Right atrium auricular region (tissue), 2 donors: ENCODE results near the gene RALGAPA1. TPM values are rescaled to one million over a fixed set of nuclear protein-coding genes. Genes with fewer than 3 reads are reported as not detected.

Experiments
- DNase-seq: peaks from one replicate; pipeline ENCODE4 v3.0.0-alpha.2; 2019; ENCODE audit warnings: low spot score
- H3K27ac ChIP-seq, 2 donors: fragments of 200-600 bp; sonication (generic); 1 replicate in 1 of 2; 2 replicates in 1 of 2; pipeline ENCODE4 v1.5.1; 2016 to 2019
- H3K27me3 ChIP-seq, 2 donors: fragments of 200-600 bp; sonication (generic); one replicate each; pipeline versions ENCODE4 v1.5.1 to v1.6.0; 2017 to 2019
- H3K36me3 ChIP-seq: fragments of 200-600 bp; sonication (generic); one replicate; pipeline ENCODE4 v1.5.1; 2016
- H3K4me1 ChIP-seq, 2 donors: fragments of 200-600 bp; sonication (generic); one replicate each; pipeline versions ENCODE4 v1.5.1 to v1.6.0; 2017 to 2019
- H3K4me3 ChIP-seq, 2 donors: fragments of 200-600 bp; sonication (generic); 1 replicate in 1 of 2; 2 replicates in 1 of 2; pipeline ENCODE4 v1.5.1; 2017 to 2019; ENCODE audit warnings: mild to moderate bottlenecking in 1 of 2, moderate library complexity in 1 of 2
- H3K9me3 ChIP-seq, 2 donors: fragments of 200-600 bp; sonication (generic); one replicate each; pipeline ENCODE4 v1.5.1; 2019
- CTCF ChIP-seq, 2 donors: fragments of 200-600 bp; sonication (generic); IDR thresholded peaks; one replicate each; pipeline ENCODE4 v1.5.1; 2019; ENCODE audit warnings: antibody characterized with exemption in 2 of 2
- total RNA-seq, 2 donors: library from RNA; depleted of rRNA; stranded (reverse); fragments of >200 nt; gene quantifications; one replicate each; pipeline ENCODE4 v1.1.0, GENCODE V29; 2016

The RALGAPA1 gene
- total RNA-seq, 2 donors from 2014 or later = 26.9 to 29.6 TPM

- Histone ChIP-seq H3K36me3 (peaks cover 21% of the 10 kb centered on the region), H3K27ac (no peak overlapping the region), H3K27me3 (no peaks in the 10 kb centered on the region), H3K4me3 (no peak overlapping the region), H3K9me3 (no peaks in the 10 kb centered on the region), H3K4me1 (no peaks in the 10 kb centered on the region)
- no peak for DNase-seq
- no peak for TF ChIP-seq CTCF (IDR thresholded peaks at IDR 0.05)
These were observed 50.5 kb downstream of the RALGAPA1 start for GRCh38 chr14:35758523-35759129.

DNA sequence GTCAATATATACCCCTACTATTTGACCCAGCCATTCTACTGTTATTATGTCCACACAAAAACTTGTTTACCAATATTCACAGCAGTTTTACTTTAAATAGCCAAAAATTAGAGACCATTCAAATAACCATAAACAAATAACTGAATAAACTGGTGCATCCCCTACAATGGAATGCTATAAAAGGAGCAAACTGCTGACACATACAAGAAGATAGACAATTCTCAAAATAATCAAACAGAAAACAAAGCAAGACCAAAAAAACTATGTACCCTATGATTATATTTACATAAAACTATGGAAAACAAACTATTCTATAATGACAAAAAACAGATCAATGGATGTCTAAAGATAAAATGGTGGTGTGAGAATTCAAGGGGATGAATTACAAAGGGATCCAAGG, 54.4 kb downstream of the RALGAPA1 start:
- H3K27me3 ChIP-seq = no peaks in the 10 kb centered on the region
- no peak for TF ChIP-seq CTCF (IDR thresholded peaks at IDR 0.05)
- peaks cover 49% of the 10 kb centered on the region for H3K36me3 ChIP-seq
- H3K4me1 ChIP-seq = no peaks in the 10 kb centered on the region
- no peak overlapping the region for H3K4me3 ChIP-seq
- DNase-seq = no peak
- H3K27ac ChIP-seq = no peak overlapping the region
- no peaks in the 10 kb centered on the region for H3K9me3 ChIP-seq

DNA sequence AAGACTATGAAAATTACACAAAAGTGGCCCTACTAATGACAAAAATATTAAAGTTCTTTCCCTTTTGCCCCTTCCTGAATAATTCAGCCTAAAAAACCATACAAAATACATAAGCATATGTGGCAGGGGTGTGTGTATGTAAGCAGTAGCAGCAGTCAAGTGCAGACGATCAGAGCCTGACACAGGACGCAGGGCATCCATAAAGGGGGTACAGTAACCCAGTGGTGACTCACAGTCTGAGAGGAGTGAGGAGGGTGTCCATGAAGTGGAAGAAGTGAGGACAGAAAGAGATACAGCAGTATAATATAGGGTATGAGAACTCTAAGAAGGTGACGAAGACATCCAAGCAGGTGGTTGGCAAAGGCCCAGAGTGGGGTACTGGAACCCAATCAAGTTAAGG, 56.7 kb downstream of the RALGAPA1 start:
- H3K9me3 ChIP-seq = no peaks in the 10 kb centered on the region

GRCh38 chr14:35750202-35750904, 58.7 kb downstream of the RALGAPA1 start:
- H3K36me3 ChIP-seq = peaks cover 61% of the 10 kb centered on the region
- TF ChIP-seq CTCF (IDR thresholded peaks at IDR 0.05) = no peak
- no peaks in the 10 kb centered on the region for H3K27me3 ChIP-seq
- H3K27ac ChIP-seq = no peak overlapping the region
- H3K9me3 ChIP-seq = no peaks in the 10 kb centered on the region
- no peak overlapping the region for H3K4me3 ChIP-seq
- no peak for DNase-seq
- no peaks in the 10 kb centered on the region for H3K4me1 ChIP-seq

More for the DNA sequence above, 56.7 kb downstream of the RALGAPA1 start:
- no peaks in the 10 kb centered on the region for H3K4me1 ChIP-seq
- no peak for TF ChIP-seq CTCF (IDR thresholded peaks at IDR 0.05)
- no peaks in the 10 kb centered on the region for H3K27me3 ChIP-seq
- peaks cover 63% of the 10 kb centered on the region for H3K36me3 ChIP-seq
- DNase-seq = no peak
- no peak overlapping the region for H3K4me3 ChIP-seq
- H3K27ac ChIP-seq = no peak overlapping the region

DNA sequence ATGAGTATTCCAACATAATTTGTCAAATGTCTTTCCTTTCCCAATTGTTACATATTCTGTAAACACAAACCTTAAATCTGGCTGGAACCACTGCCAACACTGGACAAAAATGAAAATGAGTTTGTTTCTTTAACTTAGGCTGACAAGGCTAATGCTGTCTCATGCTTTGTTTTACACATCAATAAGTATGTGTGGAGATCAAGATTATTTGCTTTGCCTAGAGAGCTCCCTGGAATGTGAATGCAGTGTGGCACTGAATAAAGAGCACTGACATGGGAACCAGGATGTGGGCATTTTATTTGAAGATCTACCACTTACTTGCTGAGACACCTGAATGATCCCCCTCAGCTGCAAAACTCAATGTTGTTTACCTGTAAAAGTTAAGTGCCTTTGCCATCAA, 61.7 kb downstream of the RALGAPA1 start:
- TF ChIP-seq CTCF (IDR thresholded peaks at IDR 0.05) = no peak

More for the DNA sequence above, 61.7 kb downstream of the RALGAPA1 start:
- Histone ChIP-seq H3K9me3 (no peaks in the 10 kb centered on the region), H3K4me1 (no peaks in the 10 kb centered on the region), H3K36me3 (peaks cover 51% of the 10 kb centered on the region), H3K27ac (no peak overlapping the region), H3K4me3 (no peak overlapping the region), H3K27me3 (no peaks in the 10 kb centered on the region)
- no peak for DNase-seq
